Memory B cell (primary cell): ENCODE measurements around the gene PLCL1.

Experiments used
- ATAC-seq: fragments of 150-1000 bp; cut with Tn5 transposase; 2 replicates; pipeline ENCODE4 v1.10.0; 2021; ENCODE audit warnings: low read depth, mild to moderate bottlenecking, moderate library complexity
- DNase-seq, 2 donors: peaks; one replicate each; pipeline ENCODE4 v3.0.0; 2022; ENCODE audit warnings: low spot score in 2 of 2
- H3K27ac Mint-ChIP-seq: one replicate; pipeline ENCODE4 v1.8.0; 2022; ENCODE audit warnings: mild to moderate bottlenecking, moderate library complexity, mixed read lengths
- H3K27me3 Mint-ChIP-seq: one replicate; pipeline ENCODE4 v1.8.0; 2022; ENCODE audit warnings: mixed read lengths
- H3K36me3 Mint-ChIP-seq: one replicate; pipeline ENCODE4 v1.8.0; 2022; ENCODE audit warnings: mild to moderate bottlenecking, mixed read lengths
- H3K4me1 Mint-ChIP-seq: one replicate; pipeline ENCODE4 v1.8.0; 2022; ENCODE audit warnings: mixed read lengths
- H3K4me3 Mint-ChIP-seq: one replicate; pipeline ENCODE4 v1.8.0; 2022; ENCODE audit warnings: mild to moderate bottlenecking, moderate library complexity, mixed read lengths
- H3K9me3 Mint-ChIP-seq: one replicate; pipeline ENCODE4 v1.8.0; 2022; ENCODE audit warnings: mixed read lengths

PLCL1 gene

DNA sequence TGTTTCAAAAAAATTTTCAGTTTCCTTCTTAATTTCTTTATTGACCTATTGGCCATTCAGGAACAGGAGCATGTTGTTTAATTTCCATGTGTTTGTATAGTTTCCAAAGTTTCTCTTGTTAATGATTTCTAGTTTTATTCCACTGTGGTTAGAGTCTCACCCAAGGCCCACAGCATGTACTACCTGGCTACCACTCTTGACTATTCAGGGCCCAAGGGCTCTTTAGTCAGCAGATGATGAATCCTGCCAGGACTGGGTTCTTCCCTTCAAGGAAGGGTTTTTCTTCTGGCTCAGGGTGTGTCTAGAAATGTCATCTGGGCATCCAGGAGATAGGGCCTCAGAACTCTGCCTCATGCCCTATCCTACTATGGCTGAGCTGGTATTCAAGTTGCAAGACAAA, 161.4 kb downstream of the PLCL1 start:
- H3K4me1 Mint-ChIP-seq, result no peaks in the 10 kb centered on the region
- H3K4me3 Mint-ChIP-seq, result no peak overlapping the region
- H3K36me3 Mint-ChIP-seq, result no peaks in the 10 kb centered on the region
- peaks cover 5% of the 10 kb centered on the region for H3K9me3 Mint-ChIP-seq
- ATAC-seq (no peak), DNase-seq (no peak)
- no peak overlapping the region for H3K27ac Mint-ChIP-seq
- H3K27me3 Mint-ChIP-seq, result no peaks in the 10 kb centered on the region

- Mint-ChIP-seq H3K27ac (no peak overlapping the region), H3K36me3 (no peaks in the 10 kb centered on the region), H3K9me3 (peaks cover 6% of the 10 kb centered on the region), H3K27me3 (peaks cover 1% of the 10 kb centered on the region), H3K4me1 (no peaks in the 10 kb centered on the region), H3K4me3 (no peak overlapping the region)
- no peak for DNase-seq
- ATAC-seq, result no peak
These were observed 165.0 kb downstream of the PLCL1 start for GRCh38 chr2:197969391-197969893.

- Mint-ChIP-seq H3K27ac (no peak overlapping the region), H3K36me3 (no peaks in the 10 kb centered on the region), H3K4me1 (no peaks in the 10 kb centered on the region), H3K4me3 (no peak overlapping the region), H3K27me3 (peaks cover 3% of the 10 kb centered on the region), H3K9me3 (peaks cover 3% of the 10 kb centered on the region)
- DNase-seq (no peak), ATAC-seq (no peak)
These were observed 167.7 kb downstream of the PLCL1 start for GRCh38 chr2:197972061-197972460.

DNA sequence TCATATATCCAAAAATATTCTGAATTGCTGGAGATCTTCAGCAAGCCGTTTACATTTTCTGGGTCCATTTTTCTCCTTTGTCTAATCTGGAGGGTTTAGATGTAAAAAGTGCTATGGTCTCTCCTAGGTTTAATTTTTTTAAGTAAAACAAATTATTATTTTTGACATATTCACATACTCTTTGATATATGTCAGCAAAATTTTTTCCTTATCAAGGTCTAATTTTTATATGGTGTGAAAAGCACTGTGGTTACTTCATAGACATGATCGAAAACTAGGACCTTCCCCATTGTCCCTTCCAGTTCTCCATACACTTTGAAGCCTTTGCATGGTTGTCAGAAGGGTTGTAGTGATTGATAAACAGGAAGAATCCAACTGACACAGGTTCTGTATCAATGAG, 168.2 kb downstream of the PLCL1 start:
- ATAC-seq (no peak), DNase-seq (no peak)
- peaks cover 3% of the 10 kb centered on the region for H3K27me3 Mint-ChIP-seq
- H3K36me3 Mint-ChIP-seq, result no peaks in the 10 kb centered on the region
- H3K4me1 Mint-ChIP-seq, result no peaks in the 10 kb centered on the region
- H3K27ac Mint-ChIP-seq, result no peak overlapping the region
- H3K9me3 Mint-ChIP-seq, result peaks cover 3% of the 10 kb centered on the region
- no peak overlapping the region for H3K4me3 Mint-ChIP-seq

DNA sequence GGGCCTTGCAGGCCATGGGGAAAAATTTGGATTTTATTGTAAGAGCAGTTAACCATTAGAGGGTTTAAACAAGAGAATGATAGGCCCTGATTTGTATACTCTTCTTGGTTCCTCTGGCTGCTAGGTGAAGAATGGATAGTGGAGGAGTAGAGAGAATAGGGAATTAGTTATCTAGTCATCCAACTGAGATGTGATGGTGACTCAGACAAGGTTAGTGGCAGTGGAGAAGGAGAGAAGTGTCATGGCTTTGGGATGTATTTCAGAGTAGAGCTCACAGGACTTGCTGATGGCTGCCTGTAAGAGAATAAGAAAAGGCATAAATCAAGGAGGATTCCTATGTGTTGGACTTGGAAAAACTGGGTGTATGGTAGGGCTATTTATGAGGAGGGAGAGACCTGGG, 169.4 kb downstream of the PLCL1 start:
- Mint-ChIP-seq H3K4me3 (no peak overlapping the region), H3K9me3 (peaks cover 3% of the 10 kb centered on the region), H3K27ac (no peak overlapping the region), H3K36me3 (no peaks in the 10 kb centered on the region), H3K4me1 (no peaks in the 10 kb centered on the region), H3K27me3 (peaks cover 3% of the 10 kb centered on the region)
- DNase-seq (no peak), ATAC-seq (no peak)

GRCh38 chr2:197975931-197976519, 171.6 kb downstream of the PLCL1 start:
- Mint-ChIP-seq H3K36me3 (no peaks in the 10 kb centered on the region), H3K27me3 (peaks cover 3% of the 10 kb centered on the region), H3K9me3 (peaks cover 3% of the 10 kb centered on the region), H3K4me1 (no peaks in the 10 kb centered on the region), H3K27ac (no peak overlapping the region), H3K4me3 (no peak overlapping the region)
- DNase-seq (no peak), ATAC-seq (no peak)

DNA sequence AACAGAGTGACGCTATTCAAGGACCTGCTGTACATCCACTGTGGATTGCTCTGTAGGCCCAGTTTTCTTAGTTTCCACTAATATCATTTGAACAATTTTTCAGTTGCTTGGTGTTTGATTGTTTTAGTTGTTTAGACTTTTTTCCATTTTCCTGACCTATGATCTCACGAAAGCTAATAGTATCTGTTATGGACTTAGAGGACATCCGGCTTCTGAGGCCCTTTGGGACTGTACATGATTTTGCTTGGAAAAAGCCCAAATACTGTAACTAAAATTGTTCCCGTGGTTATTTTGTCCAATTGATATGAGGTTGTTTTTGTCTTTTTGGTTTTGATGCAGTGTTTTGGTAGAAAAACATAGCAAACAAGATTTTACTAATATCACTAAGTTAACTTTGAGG, 174.6 kb downstream of the PLCL1 start:
- no peaks in the 10 kb centered on the region for H3K36me3 Mint-ChIP-seq
- ATAC-seq (no peak), DNase-seq (no peak)
- peaks cover 1% of the 10 kb centered on the region for H3K9me3 Mint-ChIP-seq
- H3K4me3 Mint-ChIP-seq, result no peak overlapping the region
- no peak overlapping the region for H3K27ac Mint-ChIP-seq
- peaks cover 1% of the 10 kb centered on the region for H3K27me3 Mint-ChIP-seq
- H3K4me1 Mint-ChIP-seq, result no peaks in the 10 kb centered on the region

DNA sequence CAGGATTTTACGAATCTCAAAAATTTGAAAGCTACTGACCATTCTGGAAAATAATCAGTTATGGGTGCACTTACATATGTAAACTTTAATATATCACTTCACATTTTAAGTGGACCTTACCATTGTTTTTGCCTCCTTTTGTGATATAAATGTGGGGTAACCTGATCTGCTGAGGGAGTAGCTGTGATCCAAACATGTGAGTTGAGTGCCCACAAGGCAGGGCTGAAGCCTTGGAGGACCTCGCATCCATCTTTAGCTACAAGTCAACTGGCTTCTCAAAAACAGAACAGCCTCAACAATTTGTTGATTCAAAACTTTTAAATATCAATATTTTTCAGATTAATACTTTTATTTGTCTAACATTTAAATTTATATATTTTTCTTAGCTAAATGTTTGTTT, 178.2 kb downstream of the PLCL1 start:
- ATAC-seq (no peak), DNase-seq (no peak)
- H3K4me1 Mint-ChIP-seq, result no peaks in the 10 kb centered on the region
- no peaks in the 10 kb centered on the region for H3K27me3 Mint-ChIP-seq
- no peaks in the 10 kb centered on the region for H3K36me3 Mint-ChIP-seq
- H3K27ac Mint-ChIP-seq, result no peak overlapping the region
- no peak overlapping the region for H3K4me3 Mint-ChIP-seq
- no peaks in the 10 kb centered on the region for H3K9me3 Mint-ChIP-seq

DNA sequence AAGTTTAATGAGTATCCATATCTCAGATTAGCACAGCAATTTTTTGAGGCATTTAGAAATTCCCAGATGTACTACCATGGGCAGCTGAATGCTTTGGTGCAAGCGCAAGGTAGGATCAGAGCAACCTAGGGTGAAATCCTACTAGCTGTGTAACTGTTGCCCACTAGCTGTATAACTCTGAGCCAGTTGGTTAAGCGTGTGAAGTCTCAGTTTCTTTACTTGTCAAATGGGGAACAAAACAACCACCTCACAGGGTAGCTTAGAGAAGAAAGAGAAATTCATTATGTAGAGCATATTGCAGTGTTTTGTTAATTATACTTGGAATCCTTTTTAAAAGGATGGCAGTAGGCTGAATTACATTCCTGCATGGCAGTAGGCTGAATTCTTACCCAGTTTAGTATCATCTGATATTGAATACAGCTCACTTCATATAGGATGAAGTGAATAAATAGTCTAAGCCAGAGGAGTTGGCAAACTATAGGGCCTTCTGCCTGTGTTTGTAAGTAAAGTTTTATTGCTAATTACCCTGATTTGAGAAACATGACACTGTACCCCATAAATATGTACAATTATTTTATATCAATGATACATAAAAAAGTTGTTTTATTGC, 180.7 kb downstream of the PLCL1 start:
- DNase-seq, result no peak
- H3K27ac Mint-ChIP-seq, result no peak overlapping the region
- H3K36me3 Mint-ChIP-seq, result no peaks in the 10 kb centered on the region
- no peak for ATAC-seq
- H3K27me3 Mint-ChIP-seq, result no peaks in the 10 kb centered on the region
- H3K9me3 Mint-ChIP-seq, result no peaks in the 10 kb centered on the region
- no peaks in the 10 kb centered on the region for H3K4me1 Mint-ChIP-seq
- H3K4me3 Mint-ChIP-seq, result no peak overlapping the region

DNA sequence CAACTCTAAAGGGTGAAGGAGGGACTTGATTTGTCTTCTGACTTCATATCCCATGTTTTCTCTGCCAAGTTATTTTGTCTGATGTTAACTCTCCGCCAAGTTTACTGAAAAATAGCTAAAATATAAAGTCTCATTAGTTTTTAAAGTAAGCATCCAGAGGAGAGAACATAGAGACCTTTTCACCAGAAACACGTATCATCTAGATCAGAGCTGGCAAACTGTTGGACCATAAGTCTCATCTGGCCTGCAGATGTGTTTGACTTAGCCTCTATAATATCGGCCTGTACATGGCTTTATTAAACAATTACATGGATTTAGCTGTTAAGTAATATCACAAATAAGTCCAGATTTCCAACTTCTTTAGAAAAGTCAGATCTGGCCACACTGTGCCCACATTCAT, 182.6 kb downstream of the PLCL1 start:
- peaks cover 4% of the 10 kb centered on the region for H3K9me3 Mint-ChIP-seq

DNA sequence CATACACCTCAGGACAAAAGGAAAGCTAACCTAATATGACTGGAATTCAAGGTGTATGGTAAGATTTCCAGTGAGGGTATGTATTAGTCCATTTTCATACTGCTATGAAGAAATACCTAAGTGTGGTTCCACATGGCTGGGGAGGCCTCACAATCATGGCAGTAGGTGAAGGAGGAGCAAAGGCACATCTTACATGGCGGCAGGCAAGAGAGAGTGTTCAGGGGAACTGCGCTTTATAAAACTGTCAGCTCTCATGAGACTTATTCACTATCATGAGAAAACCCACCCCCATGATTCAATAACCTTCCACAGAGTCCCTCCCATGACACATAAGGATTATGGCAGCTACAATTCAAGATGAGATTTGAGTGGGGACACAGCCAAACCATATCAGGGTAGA, 186.0 kb downstream of the PLCL1 start:
- Mint-ChIP-seq H3K9me3 (peaks cover 4% of the 10 kb centered on the region), H3K27me3 (peaks cover 2% of the 10 kb centered on the region), H3K4me3 (no peak overlapping the region), H3K36me3 (no peaks in the 10 kb centered on the region), H3K27ac (no peak overlapping the region), H3K4me1 (no peaks in the 10 kb centered on the region)
- no peak for DNase-seq
- no peak for ATAC-seq

More for the DNA sequence above, 182.6 kb downstream of the PLCL1 start:
- no peaks in the 10 kb centered on the region for H3K4me1 Mint-ChIP-seq
- no peak for DNase-seq
- no peaks in the 10 kb centered on the region for H3K36me3 Mint-ChIP-seq
- no peak for ATAC-seq
- H3K27me3 Mint-ChIP-seq, result no peaks in the 10 kb centered on the region
- no peak overlapping the region for H3K4me3 Mint-ChIP-seq
- no peak overlapping the region for H3K27ac Mint-ChIP-seq

DNA sequence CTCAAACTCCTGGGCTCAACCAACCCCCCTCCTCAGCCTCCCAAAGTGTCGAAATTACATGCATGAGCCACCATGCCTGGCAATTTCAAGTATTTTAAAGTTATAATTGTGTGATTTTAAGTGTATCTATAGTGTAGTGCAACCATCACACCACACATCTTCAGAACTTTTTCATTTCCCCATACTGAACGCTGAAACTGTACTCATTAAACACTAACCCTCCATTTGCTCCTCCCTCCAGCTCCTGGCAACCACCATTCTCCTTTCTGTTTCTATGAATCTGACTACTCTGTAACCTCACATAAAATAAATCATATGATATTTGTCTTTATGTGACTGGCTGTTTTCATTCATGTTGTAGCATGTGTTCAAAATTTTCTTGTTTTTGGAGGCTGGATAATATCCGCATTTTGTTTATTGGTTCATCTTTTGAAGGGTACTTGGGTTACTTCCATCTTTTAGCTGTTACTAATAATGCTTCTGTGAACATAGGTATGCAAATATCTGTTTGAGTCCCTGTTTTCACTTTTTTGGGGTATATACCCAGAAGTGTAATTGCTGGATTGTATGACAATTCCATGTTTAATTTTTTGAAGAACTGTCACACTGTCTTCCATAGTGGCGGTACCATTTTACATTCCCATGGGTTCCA, 188.2 kb downstream of the PLCL1 start:
- no peaks in the 10 kb centered on the region for H3K36me3 Mint-ChIP-seq
- DNase-seq (no peak), ATAC-seq (no peak)
- H3K27ac Mint-ChIP-seq, result no peak overlapping the region
- H3K4me1 Mint-ChIP-seq, result no peaks in the 10 kb centered on the region
- peaks cover 6% of the 10 kb centered on the region for H3K27me3 Mint-ChIP-seq
- no peak overlapping the region for H3K4me3 Mint-ChIP-seq
- peaks cover 4% of the 10 kb centered on the region for H3K9me3 Mint-ChIP-seq

- no peaks in the 10 kb centered on the region for H3K4me1 Mint-ChIP-seq
- no peak overlapping the region for H3K27ac Mint-ChIP-seq
- H3K27me3 Mint-ChIP-seq, result peaks cover 6% of the 10 kb centered on the region
- ATAC-seq (no peak), DNase-seq (no peak)
- H3K4me3 Mint-ChIP-seq, result no peak overlapping the region
- no peaks in the 10 kb centered on the region for H3K36me3 Mint-ChIP-seq
- H3K9me3 Mint-ChIP-seq, result peaks cover 4% of the 10 kb centered on the region
These were observed 189.0 kb downstream of the PLCL1 start for GRCh38 chr2:197993363-197993762.

DNA sequence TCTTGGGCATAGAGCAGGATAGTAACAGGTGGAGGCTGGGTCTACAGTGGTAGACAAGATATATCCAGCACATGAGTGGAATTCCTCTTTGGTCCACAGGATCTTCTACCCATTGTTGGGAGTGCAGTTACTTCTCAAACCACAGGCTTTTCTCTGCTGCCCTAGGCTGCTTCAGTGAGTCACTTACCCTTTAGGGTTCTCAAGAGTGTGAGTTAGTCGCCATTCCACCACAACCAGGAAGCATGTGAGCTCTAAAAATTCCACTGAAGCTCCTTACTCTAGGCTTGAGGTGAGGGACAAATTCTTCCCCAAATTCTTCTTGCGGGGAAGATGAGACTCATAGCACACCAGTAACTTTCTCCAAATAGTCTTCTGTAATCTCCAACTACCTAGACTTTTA, 189.4 kb downstream of the PLCL1 start:
- no peak overlapping the region for H3K4me3 Mint-ChIP-seq
- no peak for DNase-seq
- H3K36me3 Mint-ChIP-seq, result no peaks in the 10 kb centered on the region
- no peak for ATAC-seq
- H3K9me3 Mint-ChIP-seq, result peaks cover 4% of the 10 kb centered on the region
- no peak overlapping the region for H3K27ac Mint-ChIP-seq
- H3K27me3 Mint-ChIP-seq, result peaks cover 6% of the 10 kb centered on the region
- H3K4me1 Mint-ChIP-seq, result no peaks in the 10 kb centered on the region

DNA sequence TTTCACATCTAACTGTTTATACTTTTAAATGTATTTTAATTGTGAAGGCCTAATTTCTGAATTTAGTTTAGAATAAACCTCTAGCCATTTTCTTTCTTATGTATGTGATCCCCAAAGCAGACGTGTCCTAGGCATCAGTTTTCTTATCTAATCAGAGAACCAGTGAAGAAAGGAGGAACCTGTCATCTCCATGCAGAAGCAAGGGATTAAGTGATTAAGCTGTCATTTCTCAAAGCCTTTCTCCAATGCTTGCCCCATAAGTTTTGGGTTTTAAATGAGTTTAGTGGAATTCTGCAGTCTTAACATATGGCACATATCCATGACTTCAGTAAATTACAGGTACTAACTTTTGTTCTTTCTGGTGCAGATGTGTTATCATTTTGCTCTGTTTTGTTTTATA, 190.4 kb downstream of the PLCL1 start:
- DNase-seq (no peak), ATAC-seq (no peak)
- Mint-ChIP-seq H3K4me3 (no peak overlapping the region), H3K9me3 (peaks cover 4% of the 10 kb centered on the region), H3K27ac (no peak overlapping the region), H3K4me1 (no peaks in the 10 kb centered on the region), H3K36me3 (no peaks in the 10 kb centered on the region), H3K27me3 (peaks cover 6% of the 10 kb centered on the region)
